Heart left ventricle (tissue), 13 donors: ENCODE measurements around the gene SLC29A2.

Source experiments
- CTCF ChIP-seq, 12 donors: fragments of 200-600 bp; sonication (generic) in 4 of 12; IDR thresholded peaks; one replicate each; pipeline versions ENCODE4 v1.5.0 to v1.8.0; 2018 to 2022; ENCODE audit warnings: antibody characterized with exemption in 12 of 12, mild to moderate bottlenecking in 5 of 12
- POLR2A ChIP-seq, 2 donors: fragments of 450-650 bp; IDR thresholded peaks; one replicate each; pipeline ENCODE4 v1.6.1; 2017; ENCODE audit warnings: antibody characterized with exemption in 2 of 2, mild to moderate bottlenecking in 2 of 2, moderate library complexity in 2 of 2
- donor health status: ischemic (EF 13 %, LVEDD 7.1; RV severe dilation, severe dysfunction).
- donor health status: DM: no; HTN: yes; CAD: no.
- donor health status: DM: no; HTN: no; CAD: no.
- donor health status: ischemic (EF 25% LVEDD 6.9; RV normal size, moderate dysfunction).
- donor health status: ischemic (EF 25% LVEDD 5.7; RV mildly dilated, moderate dysfunction).
- donor health status: ischemic (EF 35%, LVEDD 5.7; RV mildly dilated, moderate dysfunction).
- donor health status: nonischemic (EF 11% LVEDD 7.7; RV severe dilation, severe dysfunction).
- donor health status: DM: yes; HTN: yes; CAD: no.
- donor health status: PGD.
- donor health status: ischemic (EF 29% LVEDD 5.4; RV normal size, mild dysfunction).
- donor health status: nonischemic (EF 23%, LVEDD 6.1; RV moderate dilation, normal function).

GRCh38 chr11:66391322-66391721, 19.8 kb upstream of the SLC29A2 start:
- no peak for TF ChIP-seq CTCF (IDR thresholded peaks at IDR 0.05)
- no peak for TF ChIP-seq POLR2A (IDR thresholded peaks at IDR 0.05)
